Activated CD8-positive, alpha-beta T cell treated with anti-CD3 and anti-CD28 coated beads for 36 hours (primary cell): ENCODE data around the gene FAM149A. TPM values are rescaled to one million over a fixed set of nuclear protein-coding genes. Genes with fewer than 3 reads are reported as not detected.

Source experiments
- ATAC-seq: fragments of 200-7000 bp; cut with Tn5 transposase; one replicate; pipeline ENCODE4 v1.10.0; 2021; ENCODE audit warnings: mild to moderate bottlenecking, moderate library complexity
- CTCF ChIA-PET: fragments of 350-600 bp; sonication (Branson Sonifier 250); formaldehyde crosslinking; loops from one replicate; lab custom pipeline; 2021; ENCODE audit warnings: antibody characterized with exemption; lab: Charles Lee
- POLR2A ChIA-PET: fragments of 350-600 bp; sonication (Branson Sonifier 250); formaldehyde crosslinking; loops from one replicate; lab custom pipeline; 2021; ENCODE audit warnings: antibody characterized with exemption; lab: Charles Lee
- DNase-seq: peaks from one replicate; pipeline ENCODE4 v3.0.0-alpha.2; 2020
- H3K27ac Mint-ChIP-seq: one replicate; pipeline ENCODE4 v1.8.0; 2021; ENCODE audit warnings: mild to moderate bottlenecking, mixed read lengths
- H3K27me3 Mint-ChIP-seq: one replicate; pipeline ENCODE4 v1.8.0; 2021; ENCODE audit warnings: mixed read lengths
- H3K36me3 Mint-ChIP-seq: one replicate; pipeline ENCODE4 v1.8.0; 2021; ENCODE audit warnings: low read depth, mixed read lengths
- H3K4me1 Mint-ChIP-seq: one replicate; pipeline ENCODE4 v1.8.0; 2021; ENCODE audit warnings: low read depth, mixed read lengths
- H3K4me3 Mint-ChIP-seq: one replicate; pipeline ENCODE4 v1.8.0; 2021; ENCODE audit warnings: mild to moderate bottlenecking, moderate library complexity, mixed read lengths
- H3K9me3 Mint-ChIP-seq: one replicate; pipeline ENCODE4 v1.8.0; 2021; ENCODE audit warnings: mixed read lengths
- CTCF ChIP-seq: fragments of 200-600 bp; IDR thresholded peaks from one replicate; pipeline ENCODE4 v1.8.0; 2022; ENCODE audit warnings: antibody characterized with exemption, mild to moderate bottlenecking
- intact Hi-C: fragments of 100-400 bp; cut with micrococcal nuclease; formaldehyde crosslinking; loops from one replicate; pipeline ENCODE4 v1.10.0; 2022
- total RNA-seq, 2 experiments: library from RNA; stranded (reverse); gene quantifications; one replicate each; pipeline ENCODE4 v1.2.3, GENCODE V29; 2021

The FAM149A gene
- total RNA-seq, 2 experiments from 2014 or later, result 0.38 to 0.52 TPM

- DNase-seq (no peak), ATAC-seq (no peak)
- Mint-ChIP-seq H3K27me3 (peaks cover 26% of the 10 kb centered on the region), H3K27ac (no peak overlapping the region), H3K4me3 (no peak overlapping the region), H3K9me3 (no peaks in the 10 kb centered on the region), H3K36me3 (no peaks in the 10 kb centered on the region), H3K4me1 (peaks cover 8% of the 10 kb centered on the region)
- ChIA-PET POLR2A (no interaction called here), CTCF (no interaction called here)
- no peak for TF ChIP-seq CTCF
- intact Hi-C loops, result no loop called here
Measured at GRCh38 chr4:186109245-186109644, 4.7 kb downstream of the FAM149A start.

GRCh38 chr4:186116697-186117096, 12.2 kb downstream of the FAM149A start:
- ChIA-PET CTCF (interaction anchor here (1.1 kb wide), 1 partner anchor 21 kb away, joined by 3 read pairs; no protein-coding TSS in a partner anchor), POLR2A (no interaction called here)
- H3K4me3 Mint-ChIP-seq, result no peak overlapping the region
- H3K36me3 Mint-ChIP-seq, result no peaks in the 10 kb centered on the region
- H3K4me1 Mint-ChIP-seq, result no peaks in the 10 kb centered on the region
- H3K27me3 Mint-ChIP-seq, result peaks cover 15% of the 10 kb centered on the region
- DNase-seq, result no peak
- intact Hi-C loops, result no loop called here
- H3K27ac Mint-ChIP-seq, result no peak overlapping the region
- no peak for TF ChIP-seq CTCF
- ATAC-seq, result no peak
- no peaks in the 10 kb centered on the region for H3K9me3 Mint-ChIP-seq

GRCh38 chr4:186118582-186118981, 14.1 kb downstream of the FAM149A start:
- H3K36me3 Mint-ChIP-seq, result no peaks in the 10 kb centered on the region
- ChIA-PET POLR2A (interaction anchor here (0.8 kb wide), 1 partner anchor 171 kb away, joined by 3 read pairs; no protein-coding TSS in a partner anchor), CTCF (no interaction called here)
- peaks cover 15% of the 10 kb centered on the region for H3K27me3 Mint-ChIP-seq
- no peak for TF ChIP-seq CTCF
- no peak overlapping the region for H3K4me3 Mint-ChIP-seq
- ATAC-seq, result no peak
- no peaks in the 10 kb centered on the region for H3K9me3 Mint-ChIP-seq
- no peaks in the 10 kb centered on the region for H3K4me1 Mint-ChIP-seq
- intact Hi-C loops, result no loop called here
- no peak overlapping the region for H3K27ac Mint-ChIP-seq
- no peak for DNase-seq

- intact Hi-C loops, result no loop called here
- ATAC-seq, result no peak
- CTCF ChIA-PET, result no interaction called here
- no peak for TF ChIP-seq CTCF
- H3K27ac Mint-ChIP-seq, result no peak overlapping the region
- H3K4me3 Mint-ChIP-seq, result no peak overlapping the region
- DNase-seq, result no peak
- no peaks in the 10 kb centered on the region for H3K4me1 Mint-ChIP-seq
- POLR2A ChIA-PET, result no interaction called here
- H3K9me3 Mint-ChIP-seq, result no peaks in the 10 kb centered on the region
- no peaks in the 10 kb centered on the region for H3K36me3 Mint-ChIP-seq
- peaks cover 15% of the 10 kb centered on the region for H3K27me3 Mint-ChIP-seq
Measured at GRCh38 chr4:186121057-186121456, 16.6 kb downstream of the FAM149A start.

- Mint-ChIP-seq H3K27me3 (peaks cover 5% of the 10 kb centered on the region), H3K4me3 (no peak overlapping the region), H3K9me3 (no peaks in the 10 kb centered on the region), H3K27ac (no peak overlapping the region), H3K4me1 (peaks cover 3% of the 10 kb centered on the region), H3K36me3 (no peaks in the 10 kb centered on the region)
- CTCF ChIA-PET, result interaction anchor here (1.5 to 2.1 kb wide), 2 partner anchors 9 to 42 kb away, joined by 3 to 6 read pairs; no protein-coding TSS in a partner anchor
- no peak for TF ChIP-seq CTCF
- ATAC-seq (no peak), DNase-seq (no peak)
- intact Hi-C loops, result no loop called here
- POLR2A ChIA-PET, result no interaction called here
Measured at GRCh38 chr4:186128842-186129241, 24.3 kb downstream of the FAM149A start.
